DMS114 treated with DMSO at 0.1 percent for 48 hours (cell line): ENCODE measurements around the gene S100A4.
"Not testable (repeated sequence)": the region's sequence is repeated elsewhere in the genome, so short reads cannot be mapped to it uniquely, and the experiment has no call there.

Source experiments
- DNase-seq: peaks from one replicate; lab custom pipeline; 2025; ENCODE audit not compliant: unreplicated experiment; lab: John Stamatoyannopoulos, UW

S100A4 gene

DNA sequence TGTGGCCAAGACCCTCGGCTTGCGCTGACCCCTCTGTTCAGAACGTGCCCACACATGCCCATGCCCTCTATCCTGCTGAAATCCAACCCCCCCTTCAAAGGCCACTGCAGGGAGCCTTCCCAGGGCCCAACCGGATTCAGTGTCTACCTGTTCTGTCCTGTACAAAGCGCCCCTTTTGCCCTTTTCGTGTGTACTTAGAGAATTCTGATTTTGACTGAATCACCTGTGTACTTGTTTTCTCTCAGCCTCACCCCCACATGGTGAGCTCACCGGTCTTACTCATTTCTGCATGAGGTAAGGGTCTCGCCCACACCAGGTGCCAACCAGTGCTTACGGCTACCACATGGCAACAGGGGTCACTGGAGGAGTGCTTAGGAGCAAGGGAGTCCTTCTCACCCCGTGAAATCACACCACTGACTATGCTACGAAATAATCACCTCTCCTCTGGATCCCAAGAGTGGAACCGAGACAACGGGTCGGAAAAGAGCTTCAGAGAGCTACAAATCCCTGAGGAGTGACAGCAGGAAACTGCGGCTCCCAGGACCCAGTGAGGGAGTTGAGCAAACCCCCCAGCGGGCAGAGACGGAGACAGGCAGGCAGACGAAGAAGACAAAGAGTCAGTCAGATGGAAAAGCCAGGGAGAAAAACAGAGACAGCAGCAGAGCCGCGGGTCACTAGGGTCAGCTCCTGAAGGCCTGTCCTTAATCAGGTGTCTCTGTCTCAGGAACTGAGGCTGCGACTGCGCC is 22.2 kb upstream of the S100A4 start:
- no peak for DNase-seq

- no peak for DNase-seq
Observed at GRCh38 chr1:153566414-153567371, 21.1 kb upstream of the S100A4 start.

DNA sequence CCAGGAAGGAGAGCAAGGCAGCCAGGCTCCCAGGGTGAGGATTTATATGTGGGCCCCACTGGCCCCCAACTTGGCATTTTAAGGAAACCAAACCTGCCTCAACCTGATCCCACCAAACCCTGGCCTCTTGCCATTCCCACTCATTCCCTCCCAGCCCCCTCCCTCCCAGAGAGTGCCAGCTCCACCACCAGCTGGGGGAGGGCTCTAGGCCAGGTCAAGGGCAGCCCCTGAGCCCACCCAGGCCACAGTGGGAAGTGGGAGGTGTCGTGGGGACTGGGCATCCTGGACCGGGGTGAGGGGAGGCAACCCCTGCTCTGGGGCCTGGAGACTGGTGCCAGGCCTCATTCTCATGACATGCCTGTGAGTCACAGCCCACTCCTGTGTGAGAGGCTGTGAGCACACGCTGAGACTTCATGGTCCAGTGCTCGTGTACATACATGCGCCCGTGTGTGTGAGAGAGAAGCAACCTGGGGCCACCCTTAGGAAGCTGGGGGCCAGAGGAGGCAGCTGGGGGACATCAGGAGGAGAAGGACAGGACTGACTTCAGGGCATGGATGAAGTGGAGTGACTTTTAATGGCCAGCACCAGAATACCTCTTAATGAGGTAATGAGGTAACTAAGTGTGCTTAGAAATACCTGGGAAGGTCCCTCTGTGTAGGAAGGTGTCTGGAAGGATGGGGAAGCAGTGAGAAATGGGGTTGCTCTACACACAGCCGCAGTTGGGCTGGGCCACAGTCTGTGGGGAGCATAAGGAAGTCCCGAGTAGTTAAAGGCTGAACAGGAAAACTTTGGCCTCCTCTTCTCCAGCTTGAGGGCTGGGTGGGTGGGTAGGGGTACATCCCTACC is 20.1 kb upstream of the S100A4 start, which contains the start of gene S100A2:
Gene S100A2 (minus strand): TSS at position 316 of the 846 bp plus-strand sequence. CDS start 1,967 bp downstream, outside the sequence.
- DNase-seq = no peak

DNA sequence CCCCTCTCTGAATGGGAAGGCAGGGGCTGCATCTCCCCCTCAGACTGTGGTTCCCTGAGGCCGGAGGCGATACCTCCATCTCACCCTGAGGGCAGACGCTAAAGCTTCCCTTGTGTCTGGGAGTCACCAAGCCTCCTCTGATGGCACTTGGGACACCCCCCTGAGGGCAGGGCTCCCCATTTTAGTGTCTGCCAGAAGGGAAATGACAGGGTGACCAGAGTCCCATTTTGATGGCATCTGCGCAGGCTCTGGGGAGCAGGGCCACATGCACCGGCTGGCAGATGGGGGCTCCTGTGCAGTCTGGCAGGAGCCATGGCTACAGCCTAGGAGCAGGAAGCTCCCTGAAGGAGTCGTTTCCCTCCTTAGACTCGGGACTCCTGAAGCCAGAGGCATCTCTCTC is 18.4 kb upstream of the S100A4 start:
- no peak for DNase-seq

DNA sequence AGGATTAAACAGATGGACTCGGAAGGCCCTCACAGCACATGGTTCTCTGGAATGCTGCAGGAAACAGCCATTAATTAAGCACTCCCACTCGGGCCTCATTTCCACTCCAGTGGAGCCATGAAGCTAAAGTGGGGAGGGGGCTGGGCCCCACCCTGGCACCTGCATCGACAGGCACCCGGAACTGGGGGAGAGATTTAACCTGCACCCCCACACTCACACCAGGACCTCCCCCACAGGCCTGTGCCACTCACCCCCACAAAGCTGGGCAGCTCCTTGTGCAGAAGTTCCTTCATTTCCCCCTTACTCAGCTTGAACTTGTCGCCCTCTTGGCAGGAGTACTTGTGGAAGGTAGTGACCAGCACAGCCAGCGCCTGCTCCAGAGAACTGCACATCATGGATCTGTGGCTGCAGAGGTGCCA is 17.9 kb upstream of the S100A4 start:
- no peak for DNase-seq

DNA sequence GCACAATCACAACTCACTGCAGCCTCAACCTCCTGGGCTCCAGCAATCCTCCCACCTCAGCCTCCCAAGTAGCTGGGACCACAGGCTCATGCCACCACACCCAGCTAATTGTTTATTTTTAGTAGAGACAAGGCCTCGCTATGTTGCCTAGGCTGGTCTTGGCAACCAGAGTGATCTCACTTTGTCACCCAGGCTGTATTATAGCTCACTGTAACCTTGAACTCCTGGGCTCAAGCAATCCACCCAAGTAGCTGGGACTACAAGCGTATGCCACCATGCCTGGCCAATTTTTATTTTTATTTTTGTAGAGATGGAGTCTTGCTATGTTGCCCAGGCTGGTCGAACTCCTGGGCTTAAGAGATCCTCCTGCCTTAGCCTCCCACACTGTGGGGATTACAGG is 16.4 kb upstream of the S100A4 start:
- not testable (repeated sequence) for DNase-seq

- DNase-seq = no peak
Observed at GRCh38 chr1:153561466-153561985, 15.9 kb upstream of the S100A4 start.

GRCh38 chr1:153560771-153561465 is 15.3 kb upstream of the S100A4 start:
- no peak for DNase-seq

DNA sequence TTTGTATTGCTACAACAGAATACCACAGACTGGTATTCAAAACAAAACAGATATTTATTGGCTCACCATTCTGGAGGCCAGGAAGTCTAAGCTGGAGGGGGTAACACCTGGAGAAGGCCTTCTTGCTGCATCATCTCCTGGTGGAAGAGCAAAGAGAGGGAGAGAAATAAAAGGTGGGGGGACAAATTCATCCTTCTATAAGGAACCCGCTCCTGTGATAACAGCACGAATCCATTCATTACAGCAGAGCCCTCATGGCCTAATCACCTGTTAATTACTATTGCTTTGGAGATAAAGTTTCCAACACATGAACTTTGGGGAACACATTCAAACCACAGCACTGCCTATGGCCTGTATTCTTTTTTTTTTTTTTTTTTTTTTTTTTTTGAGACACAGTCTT is 14.6 kb upstream of the S100A4 start:
- no peak for DNase-seq

DNA sequence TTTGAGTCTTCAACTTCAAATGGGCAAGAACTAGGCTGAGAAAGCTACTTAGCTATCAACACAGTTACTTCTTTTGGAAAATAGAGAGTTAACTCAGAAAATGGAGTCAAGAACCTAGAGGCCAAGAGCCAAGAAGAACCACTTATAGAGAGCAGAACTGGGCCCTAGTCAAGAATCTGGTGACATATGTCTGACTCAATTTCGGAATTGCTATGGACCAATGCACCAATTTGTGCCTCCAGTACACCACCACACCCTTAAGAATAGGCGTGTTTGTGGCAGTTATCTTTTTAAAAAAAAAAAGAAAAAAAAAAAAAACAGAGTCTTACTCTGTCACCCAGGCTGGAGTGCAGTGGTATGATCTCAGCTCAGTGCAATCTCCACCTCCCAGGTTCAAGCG is 12.3 kb upstream of the S100A4 start:
- DNase-seq = no peak

- no peak for DNase-seq
Observed at GRCh38 chr1:153556348-153556747, 10.7 kb upstream of the S100A4 start.

DNA sequence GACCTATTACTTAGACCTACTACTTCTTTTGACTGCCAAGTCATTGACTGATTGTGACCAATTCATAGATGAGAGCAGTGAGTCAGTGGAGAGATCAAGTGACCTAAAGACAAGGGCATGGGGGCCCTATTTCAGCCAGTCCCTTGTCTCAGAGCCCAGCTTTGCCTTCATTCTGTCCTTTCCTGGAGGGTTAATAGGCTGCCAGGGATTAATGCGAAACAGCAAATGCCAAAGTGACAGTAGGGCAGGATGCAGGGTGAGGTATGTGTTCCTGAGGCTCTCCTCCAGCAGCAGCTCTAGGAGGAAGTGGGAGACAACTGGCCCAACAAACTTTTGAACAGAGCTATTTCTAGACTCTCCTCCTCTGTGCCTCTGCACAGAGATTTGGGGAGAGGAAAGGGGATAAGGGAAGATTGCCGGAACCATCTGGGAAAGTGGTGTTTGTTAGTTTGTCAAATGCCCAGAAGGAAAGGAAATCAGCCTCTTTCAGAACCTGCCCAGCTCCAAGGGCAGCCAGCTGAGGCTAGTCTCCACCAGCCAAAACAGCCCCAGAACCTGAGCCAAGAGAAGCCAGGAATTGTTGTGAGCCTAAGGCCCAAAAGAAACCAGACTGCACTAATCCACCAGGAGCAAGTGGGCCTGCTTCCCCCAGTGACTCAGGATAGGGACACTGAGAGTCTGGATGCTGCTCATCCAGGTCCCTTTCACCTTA is 8.4 kb upstream of the S100A4 start:
- no peak for DNase-seq

DNA sequence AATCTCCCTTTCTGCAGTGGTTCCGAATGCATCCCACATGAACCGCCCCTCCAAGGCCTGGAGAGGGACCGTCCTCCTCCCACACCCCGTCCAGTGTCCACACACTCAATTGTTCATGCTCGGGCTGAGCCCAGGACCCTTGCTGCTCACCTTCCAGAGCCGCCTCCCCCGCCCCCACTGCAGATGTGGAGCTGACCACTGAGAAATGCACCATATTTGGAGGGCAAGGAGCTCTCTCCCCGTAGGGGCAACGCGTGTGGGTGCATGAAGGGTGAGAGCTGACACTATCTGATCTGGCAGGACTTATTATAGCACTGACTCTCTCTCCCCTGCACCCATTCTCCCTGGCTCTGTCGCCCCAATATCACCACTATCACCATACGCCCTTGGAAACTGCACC is 7.5 kb upstream of the S100A4 start:
- DNase-seq = no peak

GRCh38 chr1:153552335-153552734 is 6.7 kb upstream of the S100A4 start:
- no peak for DNase-seq

GRCh38 chr1:153550827-153551500 is 5.4 kb upstream of the S100A4 start:
- no peak for DNase-seq

- DNase-seq = no peak
Observed at GRCh38 chr1:153550398-153550758, 4.8 kb upstream of the S100A4 start.

DNA sequence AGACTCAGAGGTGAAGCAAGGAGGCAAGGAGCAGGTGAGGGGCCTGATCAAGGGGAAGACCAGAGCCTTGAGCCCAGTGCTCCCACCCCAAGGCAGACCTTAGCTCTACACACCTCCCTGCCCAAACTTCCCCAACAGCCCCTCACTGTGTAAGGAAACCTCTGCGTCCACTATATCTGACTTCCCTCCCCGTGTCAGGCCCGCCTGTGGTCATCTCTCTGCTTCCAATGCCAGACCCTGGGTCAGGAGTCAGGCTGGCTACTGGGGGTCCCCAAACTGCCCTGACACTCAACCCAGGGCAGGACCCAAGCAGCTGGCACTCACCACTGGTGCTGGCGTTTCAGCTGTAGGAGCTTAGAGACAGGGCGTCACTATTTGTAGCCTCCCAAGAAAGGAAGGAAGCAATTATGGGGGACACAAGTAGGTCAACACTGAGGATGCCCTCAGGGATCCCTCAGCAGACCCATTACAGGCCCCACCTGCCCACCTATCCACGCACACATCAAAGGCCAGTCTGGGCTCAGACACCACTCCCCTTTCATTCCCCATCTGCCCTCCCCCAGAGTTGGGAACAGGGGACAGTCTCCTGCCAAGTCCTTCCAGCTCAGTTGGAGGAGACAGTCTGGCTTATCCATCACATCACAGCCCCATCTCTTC is 4.3 kb upstream of the S100A4 start:
- no peak for DNase-seq
